ENCODE measurements around the gene AUNIP. TPM values are rescaled to one million over a fixed set of nuclear protein-coding genes. Genes with fewer than 3 reads are reported as not detected.

The AUNIP gene
- total RNA-seq, 1 experiment from 2014 or later, result 16.1 TPM

DNA sequence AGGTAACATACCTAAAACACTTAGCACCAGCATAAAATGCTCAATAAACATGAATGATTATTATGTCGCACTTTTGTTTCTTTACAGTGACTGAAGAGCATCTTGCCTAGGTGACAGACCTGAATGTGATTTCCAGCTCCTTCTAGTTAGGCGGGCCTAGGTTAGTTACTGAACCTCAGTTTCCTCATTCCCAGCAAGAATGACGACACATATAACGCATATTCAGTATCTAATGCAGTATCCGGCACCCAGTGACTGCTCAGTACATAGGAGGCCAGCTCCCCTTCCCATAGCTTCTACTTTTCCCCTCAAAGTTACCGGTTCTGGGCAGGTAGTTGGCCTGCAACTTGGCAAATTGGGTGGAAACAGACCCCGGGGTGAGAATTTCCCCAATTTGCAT is 763 bp downstream of the AUNIP start:
- no peaks in the 10 kb centered on the region for H3K27me3 Mint-ChIP-seq (ENCODE audit: low read depth)
- POLR2A ChIA-PET, result interaction anchor here (0.8 kb wide), 1 partner anchor 34 kb away, joined by 4 read pairs; no protein-coding TSS in a partner anchor
- TF ChIP-seq ZNF423 (CRISPR knock-in tag; IDR thresholded peaks at IDR 0.05), result no peak
- TF ChIP-seq, protein P1, sequence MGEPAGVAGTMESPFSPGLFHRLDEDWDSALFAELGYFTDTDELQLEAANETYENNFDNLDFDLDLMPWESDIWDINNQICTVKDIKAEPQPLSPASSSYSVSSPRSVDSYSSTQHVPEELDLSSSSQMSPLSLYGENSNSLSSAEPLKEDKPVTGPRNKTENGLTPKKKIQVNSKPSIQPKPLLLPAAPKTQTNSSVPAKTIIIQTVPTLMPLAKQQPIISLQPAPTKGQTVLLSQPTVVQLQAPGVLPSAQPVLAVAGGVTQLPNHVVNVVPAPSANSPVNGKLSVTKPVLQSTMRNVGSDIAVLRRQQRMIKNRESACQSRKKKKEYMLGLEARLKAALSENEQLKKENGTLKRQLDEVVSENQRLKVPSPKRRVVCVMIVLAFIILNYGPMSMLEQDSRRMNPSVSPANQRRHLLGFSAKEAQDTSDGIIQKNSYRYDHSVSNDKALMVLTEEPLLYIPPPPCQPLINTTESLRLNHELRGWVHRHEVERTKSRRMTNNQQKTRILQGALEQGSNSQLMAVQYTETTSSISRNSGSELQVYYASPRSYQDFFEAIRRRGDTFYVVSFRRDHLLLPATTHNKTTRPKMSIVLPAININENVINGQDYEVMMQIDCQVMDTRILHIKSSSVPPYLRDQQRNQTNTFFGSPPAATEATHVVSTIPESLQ (CRISPR knock-in tag; IDR thresholded peaks at IDR 0.05), result no peak
- TF ChIP-seq, protein P2, sequence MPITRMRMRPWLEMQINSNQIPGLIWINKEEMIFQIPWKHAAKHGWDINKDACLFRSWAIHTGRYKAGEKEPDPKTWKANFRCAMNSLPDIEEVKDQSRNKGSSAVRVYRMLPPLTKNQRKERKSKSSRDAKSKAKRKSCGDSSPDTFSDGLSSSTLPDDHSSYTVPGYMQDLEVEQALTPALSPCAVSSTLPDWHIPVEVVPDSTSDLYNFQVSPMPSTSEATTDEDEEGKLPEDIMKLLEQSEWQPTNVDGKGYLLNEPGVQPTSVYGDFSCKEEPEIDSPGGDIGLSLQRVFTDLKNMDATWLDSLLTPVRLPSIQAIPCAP (CRISPR knock-in tag; IDR thresholded peaks at IDR 0.05), result no peak
- TF ChIP-seq HMGA2 (CRISPR knock-in tag; IDR thresholded peaks at IDR 0.05), result no peak
- TF ChIP-seq, protein P3, sequence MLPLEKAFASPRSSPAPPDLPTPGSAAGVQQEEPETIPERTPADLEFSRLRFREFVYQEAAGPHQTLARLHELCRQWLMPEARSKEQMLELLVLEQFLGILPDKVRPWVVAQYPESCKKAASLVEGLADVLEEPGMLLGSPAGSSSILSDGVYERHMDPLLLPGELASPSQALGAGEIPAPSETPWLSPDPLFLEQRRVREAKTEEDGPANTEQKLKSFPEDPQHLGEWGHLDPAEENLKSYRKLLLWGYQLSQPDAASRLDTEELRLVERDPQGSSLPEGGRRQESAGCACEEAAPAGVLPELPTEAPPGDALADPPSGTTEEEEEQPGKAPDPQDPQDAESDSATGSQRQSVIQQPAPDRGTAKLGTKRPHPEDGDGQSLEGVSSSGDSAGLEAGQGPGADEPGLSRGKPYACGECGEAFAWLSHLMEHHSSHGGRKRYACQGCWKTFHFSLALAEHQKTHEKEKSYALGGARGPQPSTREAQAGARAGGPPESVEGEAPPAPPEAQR (CRISPR knock-in tag; IDR thresholded peaks at IDR 0.05), result no peak
- 0 out of 2 replicates have a peak, but pooled peaks have one; percentile 7 for TF ChIP-seq KAT7 (CRISPR knock-in tag; IDR thresholded peaks at IDR 0.05; ENCODE audit: borderline replicate concordance)
- TF ChIP-seq GABPB1 (CRISPR knock-in tag; IDR thresholded peaks at IDR 0.05), result no peak
- peak overlapping the region; percentile 95 for H3K27ac Mint-ChIP-seq
- ATAC-seq (no peak), DNase-seq (ENCODE audit: low spot score) (no peak)
- peaks cover 6% of the 10 kb centered on the region; the same call in 1 of the 2 replicates for H3K36me3 Mint-ChIP-seq
- H3K4me3 Mint-ChIP-seq, result peak overlapping the region; percentile 95
- H3K9me3 Mint-ChIP-seq, result no peaks in the 10 kb centered on the region
- H3K4me1 Mint-ChIP-seq, result peaks cover 14% of the 10 kb centered on the region
- CTCF ChIA-PET, result no interaction called here

DNA sequence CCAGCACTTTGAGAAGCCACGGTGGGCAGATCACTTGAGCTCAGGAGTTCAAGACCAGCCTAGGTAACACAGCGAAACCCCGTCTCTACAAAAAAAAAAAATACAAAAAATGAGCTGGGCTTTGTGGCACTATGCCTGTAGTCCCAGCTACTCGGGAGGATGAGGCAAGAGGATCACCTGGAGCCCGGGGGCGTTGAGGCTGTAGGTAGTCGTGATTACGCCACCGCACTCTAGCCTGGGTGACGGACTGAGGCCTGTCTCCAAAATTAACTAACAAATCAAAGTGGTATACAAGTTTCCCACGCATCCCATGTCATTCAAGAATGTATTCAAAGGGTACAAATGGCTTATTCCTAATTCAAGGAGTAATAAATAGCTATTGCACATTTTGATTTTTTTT is 2.4 kb downstream of the AUNIP start:
- POLR2A ChIA-PET, result no interaction called here
- Mint-ChIP-seq H3K4me3 (no peak overlapping the region), H3K27me3 (ENCODE audit: low read depth) (no peaks in the 10 kb centered on the region), H3K36me3 (no peaks in the 10 kb centered on the region), H3K4me1 (peaks cover 14% of the 10 kb centered on the region), H3K9me3 (no peaks in the 10 kb centered on the region), H3K27ac (peak overlapping the region; percentile 91)
- CTCF ChIA-PET, result interaction anchor here (0.9 to 1.3 kb wide), 4 partner anchors 20 to 52 kb away, joined by 3 to 6 read pairs (median 4); no protein-coding TSS in a partner anchor
- ATAC-seq (no peak), DNase-seq (ENCODE audit: low spot score) (no peak)
- TF ChIP-seq ZNF219 (CRISPR knock-in tag; IDR thresholded peaks at IDR 0.05; ENCODE audit: borderline replicate concordance) (no peak), SP1 (CRISPR knock-in tag; conservative IDR thresholded peaks at IDR 0.05) (no peak), NFATC4 (CRISPR knock-in tag; IDR thresholded peaks at IDR 0.05) (no peak), JUN (CRISPR knock-in tag; IDR thresholded peaks at IDR 0.05) (no peak)

DNA sequence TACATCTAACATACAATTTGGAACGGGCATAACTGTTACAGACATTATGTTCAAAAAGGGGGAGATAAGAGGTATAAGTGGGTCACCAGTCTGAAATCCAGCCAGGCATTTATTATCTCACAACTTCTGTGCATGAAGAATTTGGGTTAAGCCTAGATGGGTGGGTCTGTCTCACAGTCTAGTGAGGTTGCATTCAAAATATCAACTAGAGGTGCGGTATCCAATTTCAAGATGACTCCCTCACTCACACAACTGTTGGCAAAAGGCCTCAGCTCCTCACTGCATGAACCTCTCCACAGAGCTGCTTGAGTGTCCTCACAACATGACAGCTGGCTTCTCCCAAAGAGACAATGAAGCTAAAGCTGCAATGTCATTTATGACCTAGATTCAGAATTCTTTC is 4.7 kb downstream of the AUNIP start:
- Mint-ChIP-seq H3K27ac (no peak overlapping the region), H3K36me3 (no peaks in the 10 kb centered on the region), H3K9me3 (no peaks in the 10 kb centered on the region), H3K4me3 (no peak overlapping the region), H3K27me3 (ENCODE audit: low read depth) (no peaks in the 10 kb centered on the region), H3K4me1 (peaks cover 9% of the 10 kb centered on the region)
- POLR2A ChIA-PET, result interaction anchor here (0.7 kb wide), 1 partner anchor 29 kb away, joined by 7 read pairs; no protein-coding TSS in a partner anchor
- CTCF ChIA-PET, result interaction anchor here (0.7 kb wide), 1 partner anchor 1564 kb away, joined by 4 read pairs; no protein-coding TSS in a partner anchor
- ATAC-seq (no peak), DNase-seq (ENCODE audit: low spot score) (no peak)
- TF ChIP-seq, protein P4, sequence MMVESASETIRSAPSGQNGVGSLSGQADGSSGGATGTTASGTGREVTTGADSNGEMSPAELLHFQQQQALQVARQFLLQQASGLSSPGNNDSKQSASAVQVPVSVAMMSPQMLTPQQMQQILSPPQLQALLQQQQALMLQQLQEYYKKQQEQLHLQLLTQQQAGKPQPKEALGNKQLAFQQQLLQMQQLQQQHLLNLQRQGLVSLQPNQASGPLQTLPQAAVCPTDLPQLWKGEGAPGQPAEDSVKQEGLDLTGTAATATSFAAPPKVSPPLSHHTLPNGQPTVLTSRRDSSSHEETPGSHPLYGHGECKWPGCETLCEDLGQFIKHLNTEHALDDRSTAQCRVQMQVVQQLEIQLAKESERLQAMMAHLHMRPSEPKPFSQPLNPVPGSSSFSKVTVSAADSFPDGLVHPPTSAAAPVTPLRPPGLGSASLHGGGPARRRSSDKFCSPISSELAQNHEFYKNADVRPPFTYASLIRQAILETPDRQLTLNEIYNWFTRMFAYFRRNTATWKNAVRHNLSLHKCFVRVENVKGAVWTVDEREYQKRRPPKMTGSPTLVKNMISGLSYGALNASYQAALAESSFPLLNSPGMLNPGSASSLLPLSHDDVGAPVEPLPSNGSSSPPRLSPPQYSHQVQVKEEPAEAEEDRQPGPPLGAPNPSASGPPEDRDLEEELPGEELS (CRISPR knock-in tag; IDR thresholded peaks at IDR 0.05), result no peak
- TF ChIP-seq IRF2 (CRISPR knock-in tag; IDR thresholded peaks at IDR 0.05; ENCODE audit: borderline replicate concordance, low read depth) (no peak), NFYB (CRISPR knock-in tag; conservative IDR thresholded peaks at IDR 0.05; ENCODE audit: low read depth) (no peak)
- TF ChIP-seq, protein P5, sequence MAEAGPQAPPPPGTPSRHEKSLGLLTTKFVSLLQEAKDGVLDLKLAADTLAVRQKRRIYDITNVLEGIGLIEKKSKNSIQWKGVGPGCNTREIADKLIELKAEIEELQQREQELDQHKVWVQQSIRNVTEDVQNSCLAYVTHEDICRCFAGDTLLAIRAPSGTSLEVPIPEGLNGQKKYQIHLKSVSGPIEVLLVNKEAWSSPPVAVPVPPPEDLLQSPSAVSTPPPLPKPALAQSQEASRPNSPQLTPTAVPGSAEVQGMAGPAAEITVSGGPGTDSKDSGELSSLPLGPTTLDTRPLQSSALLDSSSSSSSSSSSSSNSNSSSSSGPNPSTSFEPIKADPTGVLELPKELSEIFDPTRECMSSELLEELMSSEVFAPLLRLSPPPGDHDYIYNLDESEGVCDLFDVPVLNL (CRISPR knock-in tag; IDR thresholded peaks at IDR 0.05; ENCODE audit: borderline replicate concordance, low read depth), result no peak
- TF ChIP-seq, protein P6, sequence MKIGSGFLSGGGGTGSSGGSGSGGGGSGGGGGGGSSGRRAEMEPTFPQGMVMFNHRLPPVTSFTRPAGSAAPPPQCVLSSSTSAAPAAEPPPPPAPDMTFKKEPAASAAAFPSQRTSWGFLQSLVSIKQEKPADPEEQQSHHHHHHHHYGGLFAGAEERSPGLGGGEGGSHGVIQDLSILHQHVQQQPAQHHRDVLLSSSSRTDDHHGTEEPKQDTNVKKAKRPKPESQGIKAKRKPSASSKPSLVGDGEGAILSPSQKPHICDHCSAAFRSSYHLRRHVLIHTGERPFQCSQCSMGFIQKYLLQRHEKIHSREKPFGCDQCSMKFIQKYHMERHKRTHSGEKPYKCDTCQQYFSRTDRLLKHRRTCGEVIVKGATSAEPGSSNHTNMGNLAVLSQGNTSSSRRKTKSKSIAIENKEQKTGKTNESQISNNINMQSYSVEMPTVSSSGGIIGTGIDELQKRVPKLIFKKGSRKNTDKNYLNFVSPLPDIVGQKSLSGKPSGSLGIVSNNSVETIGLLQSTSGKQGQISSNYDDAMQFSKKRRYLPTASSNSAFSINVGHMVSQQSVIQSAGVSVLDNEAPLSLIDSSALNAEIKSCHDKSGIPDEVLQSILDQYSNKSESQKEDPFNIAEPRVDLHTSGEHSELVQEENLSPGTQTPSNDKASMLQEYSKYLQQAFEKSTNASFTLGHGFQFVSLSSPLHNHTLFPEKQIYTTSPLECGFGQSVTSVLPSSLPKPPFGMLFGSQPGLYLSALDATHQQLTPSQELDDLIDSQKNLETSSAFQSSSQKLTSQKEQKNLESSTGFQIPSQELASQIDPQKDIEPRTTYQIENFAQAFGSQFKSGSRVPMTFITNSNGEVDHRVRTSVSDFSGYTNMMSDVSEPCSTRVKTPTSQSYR (CRISPR knock-in tag; IDR thresholded peaks at IDR 0.05), result no peak
- TF ChIP-seq, protein P7, sequence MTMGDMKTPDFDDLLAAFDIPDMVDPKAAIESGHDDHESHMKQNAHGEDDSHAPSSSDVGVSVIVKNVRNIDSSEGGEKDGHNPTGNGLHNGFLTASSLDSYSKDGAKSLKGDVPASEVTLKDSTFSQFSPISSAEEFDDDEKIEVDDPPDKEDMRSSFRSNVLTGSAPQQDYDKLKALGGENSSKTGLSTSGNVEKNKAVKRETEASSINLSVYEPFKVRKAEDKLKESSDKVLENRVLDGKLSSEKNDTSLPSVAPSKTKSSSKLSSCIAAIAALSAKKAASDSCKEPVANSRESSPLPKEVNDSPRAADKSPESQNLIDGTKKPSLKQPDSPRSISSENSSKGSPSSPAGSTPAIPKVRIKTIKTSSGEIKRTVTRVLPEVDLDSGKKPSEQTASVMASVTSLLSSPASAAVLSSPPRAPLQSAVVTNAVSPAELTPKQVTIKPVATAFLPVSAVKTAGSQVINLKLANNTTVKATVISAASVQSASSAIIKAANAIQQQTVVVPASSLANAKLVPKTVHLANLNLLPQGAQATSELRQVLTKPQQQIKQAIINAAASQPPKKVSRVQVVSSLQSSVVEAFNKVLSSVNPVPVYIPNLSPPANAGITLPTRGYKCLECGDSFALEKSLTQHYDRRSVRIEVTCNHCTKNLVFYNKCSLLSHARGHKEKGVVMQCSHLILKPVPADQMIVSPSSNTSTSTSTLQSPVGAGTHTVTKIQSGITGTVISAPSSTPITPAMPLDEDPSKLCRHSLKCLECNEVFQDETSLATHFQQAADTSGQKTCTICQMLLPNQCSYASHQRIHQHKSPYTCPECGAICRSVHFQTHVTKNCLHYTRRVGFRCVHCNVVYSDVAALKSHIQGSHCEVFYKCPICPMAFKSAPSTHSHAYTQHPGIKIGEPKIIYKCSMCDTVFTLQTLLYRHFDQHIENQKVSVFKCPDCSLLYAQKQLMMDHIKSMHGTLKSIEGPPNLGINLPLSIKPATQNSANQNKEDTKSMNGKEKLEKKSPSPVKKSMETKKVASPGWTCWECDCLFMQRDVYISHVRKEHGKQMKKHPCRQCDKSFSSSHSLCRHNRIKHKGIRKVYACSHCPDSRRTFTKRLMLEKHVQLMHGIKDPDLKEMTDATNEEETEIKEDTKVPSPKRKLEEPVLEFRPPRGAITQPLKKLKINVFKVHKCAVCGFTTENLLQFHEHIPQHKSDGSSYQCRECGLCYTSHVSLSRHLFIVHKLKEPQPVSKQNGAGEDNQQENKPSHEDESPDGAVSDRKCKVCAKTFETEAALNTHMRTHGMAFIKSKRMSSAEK (CRISPR knock-in tag; IDR thresholded peaks at IDR 0.05; ENCODE audit: borderline replicate concordance), result no peak

Measured in WTC11 (cell line).